Activated T-cell treated with anti-CD3 and anti-CD28 coated beads for 1 hour (primary cell): ENCODE data around the gene ANK3.

ENCODE experiments used
- DNase-seq: peaks from one replicate; pipeline ENCODE4 v3.0.0-alpha.2; 2020; ENCODE audit warnings: low read depth

The ANK3 gene

DNA sequence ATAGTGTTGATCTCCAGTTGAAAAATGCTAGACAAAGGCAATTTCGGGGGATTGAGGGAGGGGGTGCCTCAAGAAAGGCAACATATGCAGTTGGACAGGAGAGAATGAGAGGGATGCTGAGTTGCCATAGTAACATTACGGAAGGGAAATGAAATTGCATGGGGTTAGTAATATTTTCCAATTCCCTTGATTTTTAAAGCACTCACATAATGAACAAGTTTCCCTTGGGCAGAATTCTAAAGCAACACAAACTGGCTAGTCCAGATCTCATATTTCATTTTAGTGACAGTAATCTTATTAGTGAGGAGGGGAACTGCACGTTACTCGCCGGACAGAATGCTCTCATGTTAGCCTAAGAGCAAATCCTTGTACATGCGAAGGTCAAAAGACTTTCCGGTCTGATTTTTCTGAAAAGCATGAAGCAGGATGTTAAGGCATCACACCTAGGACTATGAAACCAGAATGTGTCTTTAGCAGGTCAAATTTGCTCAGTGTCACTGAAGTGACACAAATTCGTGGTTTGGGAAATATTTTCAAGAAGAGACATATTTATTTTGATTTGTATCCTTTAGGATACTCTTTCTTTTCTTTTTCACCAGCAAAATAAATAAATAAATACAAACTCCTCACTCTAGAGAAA, 165.5 kb downstream of the ANK3 start:
- DNase-seq: no peak

DNA sequence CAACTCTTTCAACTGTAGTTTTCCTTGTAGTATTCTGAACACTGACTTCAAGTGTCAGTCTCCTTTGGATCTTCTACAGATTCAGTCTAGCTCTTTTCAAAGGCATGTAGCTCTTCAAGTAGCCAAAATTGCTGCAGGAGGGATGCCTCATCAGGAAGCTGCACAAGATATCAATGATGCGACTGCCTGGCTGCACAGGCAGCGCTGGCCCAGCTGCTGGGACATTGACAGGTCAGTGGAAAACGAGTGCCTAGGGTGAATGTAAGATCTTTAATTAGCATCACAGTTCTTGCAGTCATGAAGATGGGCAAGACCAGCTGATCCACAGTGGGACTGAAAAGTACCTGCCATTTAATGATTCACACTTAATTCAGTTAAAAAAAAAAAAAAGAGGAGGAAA, 167.6 kb downstream of the ANK3 start:
- DNase-seq: no peak

DNA sequence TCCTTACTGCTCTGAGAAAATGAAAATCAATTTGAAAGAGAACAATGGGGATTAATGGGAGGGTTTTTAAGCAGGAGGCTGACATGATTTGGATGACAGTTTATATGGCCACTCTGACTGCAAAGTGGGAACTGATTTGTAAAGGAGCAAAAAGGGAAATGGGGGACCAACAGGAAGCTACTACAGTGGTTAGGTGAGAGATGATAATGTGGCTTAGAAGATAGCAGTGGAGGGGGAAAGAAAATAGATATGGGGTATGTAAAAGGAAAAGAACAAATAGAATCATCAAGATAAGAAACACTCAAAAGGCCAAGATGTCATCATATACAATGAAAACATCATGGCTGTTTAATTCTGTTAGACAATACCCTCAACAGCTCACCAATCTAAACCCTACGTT, 177.5 kb downstream of the ANK3 start:
- DNase-seq: no peak

DNA sequence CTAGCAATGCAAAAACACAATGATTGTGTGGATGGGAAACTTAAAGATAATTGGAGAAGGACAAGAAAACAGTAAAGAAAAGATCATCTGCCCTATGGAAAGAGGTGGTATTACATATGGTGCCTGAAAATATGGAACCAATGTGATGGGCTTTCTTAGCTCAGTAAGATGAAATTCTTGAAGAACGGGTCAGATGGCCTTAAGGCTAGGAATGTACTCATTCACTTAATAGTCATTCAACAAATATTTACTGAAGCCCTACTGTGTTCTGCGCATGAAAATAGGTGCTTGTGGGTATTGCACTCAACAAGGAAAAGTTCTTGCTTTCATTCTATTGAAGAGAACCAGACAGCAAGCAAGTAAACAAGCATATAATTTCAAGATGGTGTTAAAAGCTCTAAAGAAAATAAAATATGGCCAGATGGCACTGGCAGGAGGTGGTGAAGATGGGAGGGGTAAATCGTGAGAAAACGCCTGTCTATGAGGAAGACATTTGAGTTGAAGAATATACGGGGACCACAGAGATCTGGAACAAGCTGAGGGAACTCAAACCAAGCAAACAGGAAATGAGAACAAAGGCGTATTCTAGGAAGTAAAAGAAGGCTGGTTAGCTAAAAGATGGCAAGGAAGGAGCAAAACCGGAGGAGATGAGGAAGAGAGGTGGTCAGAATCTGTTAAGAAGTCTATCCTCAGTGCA, 179.7 kb downstream of the ANK3 start:
- DNase-seq: no peak

DNA sequence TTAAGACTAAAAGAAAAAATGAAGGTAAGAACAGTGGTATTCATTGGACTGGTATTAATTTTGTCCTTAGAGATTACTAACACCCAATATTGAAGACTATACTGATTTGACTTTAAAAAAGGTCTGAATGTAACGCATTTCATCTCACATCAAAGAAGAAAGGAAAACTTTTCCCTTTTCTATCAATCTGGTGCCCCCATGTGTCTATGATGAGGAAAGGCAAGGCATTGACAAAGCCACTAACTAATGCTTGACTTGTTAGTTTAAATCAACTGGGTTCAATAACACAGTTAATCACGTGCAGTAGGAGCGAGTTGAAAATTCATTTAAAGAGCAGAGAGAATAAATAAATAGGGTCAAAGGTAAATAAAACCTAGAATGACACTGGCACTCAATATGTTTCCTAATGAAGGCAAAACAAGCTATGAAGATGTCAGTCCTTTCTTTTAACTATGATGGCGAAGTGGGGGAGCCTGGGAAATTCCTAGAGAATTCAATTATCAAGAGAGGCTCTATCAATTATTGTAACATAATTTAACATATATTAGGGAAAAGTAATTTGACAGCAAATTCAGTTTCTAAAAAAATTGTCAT, 180.9 kb downstream of the ANK3 start:
- no peak for DNase-seq

DNA sequence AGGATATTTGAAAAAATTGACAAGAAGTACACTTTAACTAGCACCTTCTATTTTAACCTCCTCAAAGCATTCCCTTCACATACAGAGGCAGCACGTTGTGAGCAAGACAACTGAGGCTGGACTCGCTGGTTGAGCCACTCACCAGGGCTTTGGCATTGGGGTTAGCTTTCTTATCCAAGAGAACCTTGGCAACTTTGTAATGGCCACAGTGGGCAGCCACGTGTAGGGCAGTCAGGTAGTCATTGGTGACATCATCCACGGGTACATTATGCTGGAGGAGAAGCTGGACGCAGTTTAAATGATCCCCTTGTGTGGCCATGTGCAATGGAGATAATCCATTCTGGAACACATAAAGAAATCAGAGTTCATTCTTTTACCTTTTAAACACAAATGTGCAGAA, 181.8 kb downstream of the ANK3 start:
- DNase-seq: no peak

DNA sequence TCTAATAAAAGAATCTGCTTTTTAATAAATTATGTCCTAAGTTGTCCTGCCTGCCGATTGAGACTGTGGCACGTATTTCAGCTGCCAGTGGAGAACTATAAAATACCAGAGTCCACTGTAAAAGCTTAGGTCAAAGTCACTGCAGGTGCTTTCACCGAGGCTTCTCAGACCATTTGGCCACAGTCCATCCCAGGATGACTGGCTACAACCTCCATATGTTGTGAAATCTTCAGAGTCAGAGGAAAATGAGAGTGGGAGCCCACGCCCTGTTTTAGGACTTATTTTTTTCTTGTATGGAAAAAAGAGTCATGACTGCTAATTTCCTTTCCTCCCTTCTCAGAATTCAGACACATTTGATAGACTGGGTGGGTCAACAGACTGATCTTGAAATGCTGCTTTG, 182.9 kb downstream of the ANK3 start:
- no peak for DNase-seq

DNA sequence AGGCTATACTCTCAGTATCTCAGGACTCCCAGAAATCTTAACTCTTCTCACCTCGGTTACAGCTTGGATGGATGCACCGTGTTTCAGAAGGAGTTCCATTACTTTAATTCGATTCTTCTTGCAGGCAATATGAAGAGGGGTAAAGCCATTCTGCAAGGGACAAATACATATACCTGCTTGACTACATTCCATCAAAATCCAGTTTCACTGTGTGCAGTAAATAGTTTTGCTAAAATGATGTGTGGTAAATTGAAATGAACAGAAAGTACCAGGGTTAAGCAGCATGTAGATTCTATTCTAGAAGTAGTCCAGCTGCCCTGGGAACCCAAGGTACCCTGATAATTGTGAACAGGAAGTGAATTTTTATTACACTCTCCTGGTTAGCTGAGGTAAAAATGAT, 183.9 kb downstream of the ANK3 start:
- DNase-seq: no peak

DNA sequence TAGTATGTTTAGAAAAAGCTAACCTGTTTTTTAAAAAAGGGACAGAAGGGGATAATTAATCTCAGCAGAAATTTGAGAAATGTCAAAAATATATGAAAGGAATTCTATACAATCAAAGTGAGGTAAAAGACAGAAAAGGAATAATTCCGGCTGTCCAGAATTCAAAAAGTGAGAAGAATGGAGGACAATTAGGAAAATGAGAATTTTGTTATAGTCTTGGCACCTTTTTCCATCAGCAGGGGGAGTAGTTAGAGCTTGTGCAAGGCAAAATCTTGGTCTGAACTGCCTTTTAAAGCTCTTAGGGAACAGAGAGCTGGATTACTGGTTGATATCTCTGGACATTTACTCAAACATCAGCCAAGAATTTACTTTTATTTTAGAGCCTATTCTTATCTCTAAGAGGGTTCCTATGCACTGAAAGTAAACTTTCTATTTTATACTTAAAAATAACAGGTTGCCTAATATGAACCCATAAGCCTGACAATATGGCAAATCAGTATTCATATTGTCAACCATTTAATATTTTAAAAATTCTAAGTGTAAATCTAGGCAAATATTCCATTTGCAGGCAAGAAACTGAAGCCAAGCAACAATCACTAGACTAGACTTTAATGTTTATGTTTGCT, 185.6 kb downstream of the ANK3 start:
- DNase-seq: no peak

DNA sequence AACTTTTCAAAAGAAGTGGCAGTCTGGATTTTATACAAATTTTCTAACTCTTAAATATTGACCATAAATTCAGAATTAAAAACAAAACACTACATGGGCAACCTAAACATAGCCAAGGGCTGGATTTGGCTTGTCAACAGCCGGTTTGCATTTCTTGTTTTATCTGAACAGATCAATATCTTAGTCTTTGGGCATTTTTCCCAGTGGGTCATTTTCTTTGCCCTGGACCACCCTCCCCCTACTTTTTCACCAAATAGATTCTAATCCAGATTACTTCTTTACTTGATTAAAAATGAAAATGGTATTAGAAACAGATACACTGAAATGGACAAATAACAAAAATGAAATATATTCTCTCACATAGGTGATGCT, 189.0 kb downstream of the ANK3 start:
- no peak for DNase-seq

DNA sequence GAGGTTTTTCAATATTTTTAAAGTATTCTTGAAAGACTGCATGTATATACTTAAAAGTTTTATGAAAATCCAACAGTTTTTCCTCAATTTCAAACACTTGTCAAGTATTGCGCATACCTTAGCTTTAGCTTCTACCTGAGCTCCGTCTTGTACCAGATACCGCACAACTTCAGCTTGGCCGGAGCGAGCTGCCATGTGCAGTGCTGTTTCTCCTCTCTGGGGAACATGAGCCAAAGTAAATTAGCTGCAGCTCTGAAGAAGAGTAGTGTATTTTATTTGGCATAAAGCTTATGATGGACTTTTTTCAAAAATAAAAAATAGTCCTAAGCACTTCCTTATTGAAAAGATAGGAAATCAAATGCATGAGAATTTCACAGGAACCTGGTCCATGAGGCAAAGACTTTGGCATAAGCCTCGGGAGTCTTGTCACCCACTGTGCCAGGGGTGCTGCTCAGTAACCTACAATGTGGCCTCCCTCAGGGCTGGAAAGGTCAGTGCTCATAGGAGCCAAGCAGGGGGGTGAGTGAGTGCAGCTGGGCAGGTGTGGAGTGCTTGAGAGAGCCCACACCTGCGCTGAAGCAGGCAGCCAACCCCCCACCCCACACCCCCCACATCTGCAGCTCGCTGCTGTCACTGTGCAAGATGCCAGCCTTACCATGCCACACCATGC, 189.5 kb downstream of the ANK3 start:
- no peak for DNase-seq

DNA sequence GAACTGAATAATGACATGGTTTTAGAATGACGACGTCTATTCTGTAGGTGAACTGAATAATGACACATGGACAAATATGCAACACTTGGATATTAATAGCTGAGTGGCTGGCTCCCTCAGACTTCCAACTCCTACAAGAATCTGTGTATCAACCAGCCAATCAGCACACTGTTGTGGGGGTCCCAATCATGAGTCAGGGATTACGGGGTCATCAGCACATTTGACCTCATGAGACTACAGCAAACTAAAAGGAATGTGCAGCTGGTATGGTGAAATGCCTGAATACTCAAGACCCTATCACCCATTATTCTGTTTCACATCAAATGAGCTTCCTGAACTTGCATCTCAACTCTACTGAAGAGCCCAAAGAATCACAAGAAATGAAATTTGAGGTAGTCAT, 192.5 kb downstream of the ANK3 start:
- DNase-seq: no peak

DNA sequence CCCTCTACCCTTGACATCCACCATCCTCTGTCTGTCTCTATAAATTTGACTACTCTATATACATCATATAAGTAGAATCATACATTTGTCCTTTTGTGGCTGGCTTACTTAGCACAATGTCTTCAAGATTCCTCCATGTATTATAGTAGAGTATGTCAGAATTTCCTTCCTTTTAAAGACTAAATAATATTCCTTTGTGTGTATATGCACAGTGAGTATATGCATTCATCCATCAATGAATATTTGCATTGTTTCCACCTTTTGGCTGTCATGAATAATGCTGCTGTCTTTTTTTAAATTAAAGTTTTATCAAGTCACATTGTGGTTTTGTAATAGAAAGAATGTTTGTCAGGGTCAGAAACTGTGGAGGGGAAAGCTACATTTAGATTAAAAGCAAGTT, 195.3 kb downstream of the ANK3 start:
- DNase-seq: no peak

DNA sequence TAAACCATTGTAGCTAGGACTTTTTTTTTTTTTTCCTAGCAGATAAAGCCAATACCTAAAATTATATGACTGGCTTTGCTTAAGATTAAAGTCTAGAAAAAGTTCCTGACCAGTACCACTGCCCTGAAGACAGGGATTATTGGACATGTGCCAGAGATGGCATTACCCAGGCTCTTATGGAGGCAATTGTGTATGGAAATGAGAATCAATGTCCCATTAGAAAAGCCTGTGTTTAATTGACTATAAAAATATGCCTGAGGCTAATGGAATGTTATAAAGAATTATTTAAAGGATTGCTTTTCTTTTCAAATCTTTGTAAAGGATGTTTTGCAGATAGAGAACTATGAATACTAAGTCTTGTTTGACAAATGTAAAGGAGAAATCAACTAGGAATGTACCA, 196.7 kb downstream of the ANK3 start:
- no peak for DNase-seq

DNA sequence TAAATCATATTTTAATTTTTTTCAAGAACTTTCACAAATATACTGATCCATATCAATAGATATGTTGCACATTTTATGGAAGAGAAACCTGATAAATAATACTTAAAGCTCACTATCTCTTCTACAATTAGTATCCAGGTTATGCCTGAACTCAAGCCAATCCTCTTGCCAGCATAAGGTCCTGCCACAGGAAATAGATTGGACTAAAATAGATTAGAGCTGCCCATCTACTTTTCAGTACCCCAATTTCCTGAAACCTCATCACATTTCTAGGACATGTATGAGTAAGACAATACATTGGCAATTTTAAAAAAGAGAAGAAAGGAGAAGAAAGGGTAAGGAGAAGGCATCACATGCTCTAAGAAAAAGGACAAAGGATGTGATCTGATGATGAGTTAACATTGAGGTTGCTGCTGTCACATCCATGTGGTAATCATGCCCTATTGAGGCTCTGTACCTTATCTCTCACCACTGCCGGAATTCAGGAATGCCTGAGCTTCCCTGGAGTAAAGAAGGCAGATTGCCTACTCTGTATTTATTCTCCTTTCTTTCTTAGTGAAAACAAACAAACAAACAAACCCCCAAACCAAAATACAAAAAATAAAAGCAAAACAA, 199.7 kb downstream of the ANK3 start:
- no peak for DNase-seq

DNA sequence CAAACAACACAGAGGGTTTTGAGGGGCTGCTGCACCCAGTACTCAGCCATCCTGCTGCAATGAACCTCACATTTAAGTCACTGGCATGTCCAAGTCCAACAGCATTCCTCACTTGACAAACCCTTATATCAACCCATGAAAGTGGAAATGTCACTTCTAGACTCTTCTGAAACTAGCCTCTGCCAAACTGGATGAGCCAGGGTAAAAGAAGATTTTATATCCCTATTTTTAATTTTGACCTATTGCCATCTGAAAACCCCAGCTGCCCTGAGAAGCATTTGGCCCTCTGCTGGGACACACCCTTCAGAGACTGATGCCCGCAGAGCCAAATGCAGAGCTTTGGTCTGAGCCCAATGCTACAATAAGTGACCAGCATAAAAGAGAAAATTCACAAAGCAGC, 201.1 kb downstream of the ANK3 start:
- no peak for DNase-seq

DNA sequence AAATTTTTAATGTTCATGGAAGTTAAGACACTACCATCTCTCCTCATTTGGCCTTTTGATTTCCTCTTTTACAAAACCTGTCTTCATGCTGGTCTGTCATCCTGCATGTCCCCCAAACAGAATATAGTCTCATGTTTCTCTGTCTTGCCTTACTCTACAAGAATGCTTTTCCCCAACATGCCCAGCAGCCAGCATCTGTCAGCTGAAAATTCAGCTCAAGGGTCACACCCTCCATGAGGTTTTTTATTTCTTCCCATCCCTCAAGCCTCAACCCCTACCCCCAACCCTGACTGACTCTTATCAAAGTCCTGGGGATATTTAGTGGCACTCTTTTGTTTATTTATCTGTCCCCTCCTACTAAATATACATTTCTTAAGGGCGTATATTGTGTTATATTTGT, 202.0 kb downstream of the ANK3 start:
- DNase-seq: no peak

DNA sequence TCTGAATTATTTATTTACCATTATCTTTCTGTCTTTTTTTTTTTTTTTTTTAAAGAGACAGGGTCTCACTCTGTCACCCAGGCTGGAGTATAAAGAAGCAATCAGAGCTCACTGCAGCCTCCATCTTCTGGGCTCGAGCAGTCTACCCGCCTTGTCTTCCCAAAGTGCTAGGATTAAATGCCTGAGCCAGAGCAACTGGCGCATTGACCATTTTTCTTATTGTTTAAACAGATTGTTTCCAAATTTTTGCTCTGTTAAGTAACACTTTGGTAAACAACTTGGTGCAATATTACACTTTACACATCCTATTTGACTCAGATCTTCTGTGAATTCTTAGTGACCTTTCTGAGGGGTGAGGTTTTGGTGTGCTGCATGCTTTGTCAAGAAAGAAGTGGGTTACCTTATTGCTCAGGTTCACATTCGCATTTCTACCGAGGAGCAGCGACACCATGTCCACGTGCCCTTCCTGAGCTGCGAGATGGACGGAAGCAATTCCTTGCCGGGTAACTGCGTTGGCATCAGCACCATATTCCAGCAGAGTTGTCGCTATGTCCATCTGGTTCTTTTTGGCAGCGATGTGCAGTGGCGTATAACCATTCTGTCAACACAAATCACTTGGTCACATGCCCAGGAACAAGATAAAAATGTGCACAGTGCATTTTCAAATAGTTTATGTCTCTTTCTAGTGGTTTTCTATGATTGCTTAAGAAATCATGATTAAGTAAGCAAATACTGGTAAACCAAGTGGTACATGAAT, 203.2 kb downstream of the ANK3 start:
- no peak for DNase-seq

DNA sequence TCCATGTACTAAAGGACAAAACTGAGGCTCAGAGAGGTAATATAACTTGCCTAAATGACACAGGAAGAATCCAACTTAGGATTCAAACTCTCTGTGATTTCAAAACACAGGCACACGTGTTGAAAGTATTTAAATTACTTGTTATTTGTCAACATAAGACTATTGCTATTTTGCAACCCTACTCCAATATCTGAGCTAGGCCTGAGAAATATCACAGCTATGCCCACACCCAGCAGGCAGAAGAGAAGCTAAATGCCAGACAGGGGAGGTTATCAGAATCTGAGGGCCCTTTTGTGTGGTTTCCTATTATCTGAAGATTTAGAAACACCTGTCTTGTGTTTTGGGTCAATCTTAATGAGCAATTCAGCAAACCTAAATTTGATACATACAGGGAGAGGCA, 204.3 kb downstream of the ANK3 start:
- DNase-seq: no peak

DNA sequence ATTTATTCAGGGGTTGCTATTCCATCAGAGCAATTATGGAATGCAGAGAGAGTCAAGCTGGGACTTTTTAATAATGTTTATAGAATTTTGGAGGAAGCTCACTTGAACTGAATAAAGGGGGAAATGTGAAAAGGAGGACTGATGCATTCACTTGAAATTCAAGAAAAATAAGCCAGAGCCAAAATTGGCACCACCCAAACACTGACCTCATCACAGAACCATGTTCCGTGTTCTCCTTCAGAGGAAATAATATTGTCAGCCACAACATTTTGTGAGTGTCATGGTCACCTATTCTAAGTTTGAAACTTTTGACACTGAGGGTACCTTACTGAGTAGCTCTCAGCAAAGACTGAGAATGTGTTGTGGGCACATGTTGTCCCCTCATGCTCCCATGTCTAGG, 207.0 kb downstream of the ANK3 start:
- no peak for DNase-seq

DNA sequence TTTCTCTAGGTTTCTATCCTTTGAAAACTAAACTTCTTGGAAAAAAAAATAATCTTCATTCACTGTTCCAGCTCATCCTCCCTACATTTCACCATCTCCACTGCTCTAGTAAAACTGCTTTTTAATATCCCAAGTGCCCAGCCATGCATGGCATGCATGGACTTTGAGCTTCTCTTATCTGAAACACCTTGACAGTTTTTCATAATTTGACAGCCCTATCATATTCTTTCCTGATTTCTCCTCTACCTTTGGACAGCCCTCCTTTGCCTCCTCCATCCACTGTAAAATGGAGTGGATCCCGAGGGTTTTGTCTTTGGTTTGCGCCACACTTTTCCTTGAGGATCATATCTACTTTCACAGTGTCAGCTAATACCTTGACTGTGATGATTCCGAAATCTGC, 212.8 kb downstream of the ANK3 start:
- DNase-seq: no peak
